ENCODE measurements around the gene TOP1. TPM values are rescaled to one million over a fixed set of nuclear protein-coding genes. Genes with fewer than 3 reads are reported as not detected.
A peak's percentile ranks its signal among the peaks of the same experiment; 100 is the strongest.

The TOP1 gene
- total RNA-seq, 6 experiments from 2014 or later: 17.3 to 29.7 (median 25.5) TPM

- Histone ChIP-seq H3K9me3 (no peaks in the 10 kb centered on the region), H3K27me3 (no peaks in the 10 kb centered on the region), H3K4me3 (no peak overlapping the region), H3K36me3 (no peaks in the 10 kb centered on the region), H3K27ac (no peak overlapping the region), H3K4me1 (peaks cover 0 to 55% (median 8%) of the 10 kb centered on the region in 4 donors)
- peak; percentile 51 to 65 (median 54) for ATAC-seq
- no peak for DNase-seq
- TF ChIP-seq CTCF (IDR thresholded peaks at IDR 0.05) (no peak), POLR2A (IDR thresholded peaks at IDR 0.05) (no peak)
- intact Hi-C loops (cut with DNase I): no loop called here
- 58% methylated on average over 6 of the region's 6 CpGs for WGBS (ENCODE audit: insufficient coverage, low coverage, low lambda C conversion rate, missing lambda C conversion rate)
Measured at GRCh38 chr20:41052742-41053419, 24.3 kb downstream of the TOP1 start.

GRCh38 chr20:41054070-41054846, 25.6 kb downstream of the TOP1 start:
- H3K9me3 ChIP-seq: no peaks in the 10 kb centered on the region
- 96% methylated on average over 8 of the region's 10 CpGs for WGBS (ENCODE audit: insufficient coverage, low coverage, low lambda C conversion rate, missing lambda C conversion rate)
- ATAC-seq (no peak), DNase-seq (no peak)
- intact Hi-C loops (cut with DNase I): no loop called here
- H3K4me3 ChIP-seq: no peak overlapping the region
- peaks cover 0 to 41% (median 8%) of the 10 kb centered on the region in 4 donors for H3K4me1 ChIP-seq
- no peaks in the 10 kb centered on the region for H3K27me3 ChIP-seq
- H3K27ac ChIP-seq: no peak overlapping the region
- no peak for TF ChIP-seq POLR2A (IDR thresholded peaks at IDR 0.05)
- TF ChIP-seq CTCF (IDR thresholded peaks at IDR 0.05): no peak
- H3K36me3 ChIP-seq: no peaks in the 10 kb centered on the region

GRCh38 chr20:41054847-41055230, 26.2 kb downstream of the TOP1 start:
- DNase-seq (no peak), ATAC-seq (no peak)
- WGBS (ENCODE audit: insufficient coverage, low coverage, low lambda C conversion rate, missing lambda C conversion rate): 96% methylated on average over 2 of the region's 2 CpGs
- Histone ChIP-seq H3K4me1 (peaks cover 0 to 36% (median 8%) of the 10 kb centered on the region in 4 donors), H3K9me3 (no peaks in the 10 kb centered on the region), H3K27me3 (no peaks in the 10 kb centered on the region), H3K36me3 (no peaks in the 10 kb centered on the region), H3K27ac (no peak overlapping the region), H3K4me3 (no peak overlapping the region)
- TF ChIP-seq CTCF (IDR thresholded peaks at IDR 0.05) (no peak), POLR2A (IDR thresholded peaks at IDR 0.05) (no peak)
- intact Hi-C loops (cut with DNase I): no loop called here

GRCh38 chr20:41055679-41056078, 27.1 kb downstream of the TOP1 start:
- H3K27ac ChIP-seq: no peak overlapping the region
- H3K4me1 ChIP-seq: peaks cover 0 to 27% (median 8%) of the 10 kb centered on the region in 4 donors
- no peak for DNase-seq
- H3K9me3 ChIP-seq: no peaks in the 10 kb centered on the region
- TF ChIP-seq CTCF (IDR thresholded peaks at IDR 0.05) (no peak), POLR2A (IDR thresholded peaks at IDR 0.05) (no peak)
- no peaks in the 10 kb centered on the region for H3K27me3 ChIP-seq
- H3K36me3 ChIP-seq: no peaks in the 10 kb centered on the region
- WGBS (ENCODE audit: insufficient coverage, low coverage, low lambda C conversion rate, missing lambda C conversion rate): 73% methylated on average over 1 of the region's 1 CpG
- ATAC-seq: no peak
- no peak overlapping the region for H3K4me3 ChIP-seq
- intact Hi-C loops (cut with DNase I): no loop called here

Data from right lobe of liver (tissue), 6 donors.